ENCODE measurements around the gene MAD1L1. TPM values are rescaled to one million over a fixed set of nuclear protein-coding genes. Genes with fewer than 3 reads are reported as not detected.

MAD1L1 gene
- total and polyA plus RNA-seq, 4 donors = 12.8 to 20.7 (median 16.5) TPM

- Histone ChIP-seq H3K4me1 (ENCODE audit: control insufficient read depth in 4 of 4, insufficient read depth in 4 of 4, low read length in 3 of 4) (peaks cover 4 to 15% (median 10%) of the 10 kb centered on the region in 4 donors), H3K4me3 (ENCODE audit: low read depth in 1 of 3, low read length in 3 of 3) (no peak overlapping the region), H3K27ac (ENCODE audit: low read depth in 1 of 2, low read length in 2 of 2) (no peak overlapping the region), H3K27me3 (ENCODE audit: control insufficient read depth in 4 of 4, insufficient read depth in 4 of 4, low read length in 3 of 4) (no peaks in the 10 kb centered on the region), H3K9me3 (ENCODE audit: control insufficient read depth in 4 of 4, low read length in 3 of 4) (no peaks in the 10 kb centered on the region), H3K9ac (ENCODE audit: low read depth in 1 of 2, low read length in 2 of 2) (no peak overlapping the region), H3K36me3 (ENCODE audit: control insufficient read depth in 4 of 4, insufficient read depth in 3 of 4, low read depth in 1 of 4, low read length in 3 of 4) (no peaks in the 10 kb centered on the region)
- WGBS = 73% methylated on average over 22 of the region's 22 CpGs
- no peak for DNase-seq (ENCODE audit: low spot score)
- TF ChIP-seq FOXA2 (IDR thresholded peaks at IDR 0.05) (no peak), TAF1 (conservative IDR thresholded peaks at IDR 0.05) (no peak), CTCF (IDR thresholded peaks at IDR 0.05; ENCODE audit: low read depth, low read length, missing input control) (no peak), SP1 (IDR thresholded peaks at IDR 0.05) (no peak), JUND (IDR thresholded peaks at IDR 0.05) (no peak), EGR1 (IDR thresholded peaks at IDR 0.05; ENCODE audit: low read depth in 2 of 2) (no peak), ATF3 (IDR thresholded peaks at IDR 0.05) (no peak), GABPA (IDR thresholded peaks at IDR 0.05 in 1 of 2, conservative IDR thresholded peaks at IDR 0.05 in 1 of 2) (no peak), RAD21 (IDR thresholded peaks at IDR 0.05) (no peak), REST (IDR thresholded peaks at IDR 0.05) (no peak), YY1 (IDR thresholded peaks at IDR 0.05) (no peak)
Measured at GRCh38 chr7:2245883-2246675, 13.3 kb upstream of the MAD1L1 start.

- no peak overlapping the region for H3K9ac ChIP-seq (ENCODE audit: low read depth in 1 of 2, low read length in 2 of 2)
- no peaks in the 10 kb centered on the region for H3K27me3 ChIP-seq (ENCODE audit: control insufficient read depth in 4 of 4, insufficient read depth in 4 of 4, low read length in 3 of 4)
- no peak overlapping the region for H3K27ac ChIP-seq (ENCODE audit: low read depth in 1 of 2, low read length in 2 of 2)
- DNase-seq (ENCODE audit: low spot score) = no peak
- H3K4me3 ChIP-seq (ENCODE audit: low read depth in 1 of 3, low read length in 3 of 3) = no peak overlapping the region
- H3K36me3 ChIP-seq (ENCODE audit: control insufficient read depth in 4 of 4, insufficient read depth in 3 of 4, low read depth in 1 of 4, low read length in 3 of 4) = peaks cover 0 to under 1% (median 0%) of the 10 kb centered on the region in 4 donors
- TF ChIP-seq TAF1 (conservative IDR thresholded peaks at IDR 0.05) (no peak), GABPA (IDR thresholded peaks at IDR 0.05 in 1 of 2, conservative IDR thresholded peaks at IDR 0.05 in 1 of 2) (no peak), SP1 (IDR thresholded peaks at IDR 0.05) (no peak), NR2F2 (IDR thresholded peaks at IDR 0.05) (no peak), MAX (IDR thresholded peaks at IDR 0.05) (no peak), JUND (IDR thresholded peaks at IDR 0.05) (no peak), EGR1 (IDR thresholded peaks at IDR 0.05; ENCODE audit: low read depth in 2 of 2) (no peak), FOXA2 (IDR thresholded peaks at IDR 0.05) (no peak), ATF3 (IDR thresholded peaks at IDR 0.05) (no peak), YY1 (IDR thresholded peaks at IDR 0.05) (no peak), FOXA1 (IDR thresholded peaks at IDR 0.05) (no peak), RXRA (IDR thresholded peaks at IDR 0.05) (no peak), RAD21 (IDR thresholded peaks at IDR 0.05) (no peak), REST (IDR thresholded peaks at IDR 0.05) (no peak), HNF4A (conservative IDR thresholded peaks at IDR 0.05) (no peak), ZBTB33 (IDR thresholded peaks at IDR 0.05) (no peak)
- whole genome bisulfite sequencing = 81% methylated on average over 25 of the region's 25 CpGs
- no peaks in the 10 kb centered on the region for H3K9me3 ChIP-seq (ENCODE audit: control insufficient read depth in 4 of 4, low read length in 3 of 4)
- H3K4me1 ChIP-seq (ENCODE audit: control insufficient read depth in 4 of 4, insufficient read depth in 4 of 4, low read length in 3 of 4) = peaks cover 4 to 22% (median 14%) of the 10 kb centered on the region in 4 donors
Measured at GRCh38 chr7:2244404-2244995, 11.8 kb upstream of the MAD1L1 start.
